OCI-M2 (cell line): Measurements from ENCODE around the gene NR1H4.
"Not testable (repeated sequence)": the region's sequence is repeated elsewhere in the genome, so short reads cannot be mapped to it uniquely, and the experiment has no call there.

Experiments
- DNase-seq: peaks from one replicate; lab custom pipeline; 2025; ENCODE audit not compliant: unreplicated experiment; lab: John Stamatoyannopoulos, UW

Gene NR1H4

GRCh38 chr12:100473716-100474150, at the start of gene NR1H4:
TSS of gene NR1H4 (plus strand) at chr12:100473866. CDS start at chr12:100493324, 19,458 bp downstream.
- DNase-seq = no peak

DNA sequence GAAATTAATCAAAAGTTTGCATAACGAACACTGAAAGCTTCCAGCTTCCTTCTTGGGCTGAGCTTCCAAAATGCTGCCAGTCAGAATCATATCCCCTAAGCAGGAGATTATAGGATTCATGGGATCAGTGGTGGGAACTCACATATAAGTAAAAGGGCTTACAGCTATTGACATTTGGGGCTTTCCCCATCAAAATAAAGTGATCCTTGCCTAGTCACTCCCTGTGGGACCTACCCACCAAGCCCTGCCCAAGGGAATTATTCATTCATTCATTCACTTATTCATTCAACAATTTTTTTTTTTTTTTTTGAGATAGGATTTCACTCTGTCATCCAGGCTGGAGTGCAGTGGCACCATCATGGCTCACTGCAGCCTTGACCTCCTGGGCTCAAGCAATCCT, 47.5 kb upstream of the NR1H4 start:
- DNase-seq = no peak

DNA sequence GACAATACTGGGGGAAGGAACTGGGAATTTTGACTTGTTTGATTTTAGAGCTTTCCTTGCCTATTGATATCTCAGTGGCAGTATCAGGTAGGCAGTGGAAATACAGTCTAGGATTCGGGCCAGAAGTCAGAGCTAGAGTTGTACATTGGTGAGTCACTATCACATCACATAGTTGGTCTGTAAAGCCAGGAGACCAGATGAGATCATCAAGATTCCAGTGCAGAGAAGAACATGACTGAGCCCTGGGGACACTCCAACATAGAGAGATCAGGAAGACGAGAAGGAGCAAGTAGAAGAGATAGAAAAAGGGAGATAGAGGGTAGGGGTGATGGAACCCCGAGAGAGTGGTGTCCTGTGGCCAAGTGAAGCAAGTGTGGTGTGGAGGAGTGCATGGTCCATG, 46.6 kb upstream of the NR1H4 start:
- no peak for DNase-seq

DNA sequence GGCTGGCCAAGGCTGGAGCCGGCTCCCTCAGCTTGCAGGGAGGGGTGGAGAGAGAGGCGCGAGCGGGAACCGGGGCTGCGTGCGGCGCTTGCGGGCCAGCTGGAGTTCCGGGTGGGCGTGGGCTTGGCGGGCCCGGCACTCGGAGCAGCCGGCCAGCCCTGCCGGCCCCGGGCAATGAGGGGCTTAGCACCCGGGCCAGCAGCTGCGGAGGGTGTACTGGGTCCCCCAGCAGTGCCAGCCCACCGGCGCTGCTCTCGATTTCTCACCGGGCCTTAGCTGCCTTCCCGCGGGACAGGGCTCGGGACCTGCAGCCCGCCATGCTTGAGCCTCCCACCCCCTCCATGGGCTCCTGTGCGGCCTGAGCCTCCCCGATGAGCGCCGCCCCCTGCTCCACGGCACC, 43.4 kb upstream of the NR1H4 start:
- not testable (repeated sequence) for DNase-seq

- no peak for DNase-seq
These were observed 40.0 kb upstream of the NR1H4 start for GRCh38 chr12:100433701-100434100.

GRCh38 chr12:100434177-100434576, 39.5 kb upstream of the NR1H4 start:
- no peak for DNase-seq

GRCh38 chr12:100435957-100436356, 37.7 kb upstream of the NR1H4 start:
- no peak for DNase-seq

DNA sequence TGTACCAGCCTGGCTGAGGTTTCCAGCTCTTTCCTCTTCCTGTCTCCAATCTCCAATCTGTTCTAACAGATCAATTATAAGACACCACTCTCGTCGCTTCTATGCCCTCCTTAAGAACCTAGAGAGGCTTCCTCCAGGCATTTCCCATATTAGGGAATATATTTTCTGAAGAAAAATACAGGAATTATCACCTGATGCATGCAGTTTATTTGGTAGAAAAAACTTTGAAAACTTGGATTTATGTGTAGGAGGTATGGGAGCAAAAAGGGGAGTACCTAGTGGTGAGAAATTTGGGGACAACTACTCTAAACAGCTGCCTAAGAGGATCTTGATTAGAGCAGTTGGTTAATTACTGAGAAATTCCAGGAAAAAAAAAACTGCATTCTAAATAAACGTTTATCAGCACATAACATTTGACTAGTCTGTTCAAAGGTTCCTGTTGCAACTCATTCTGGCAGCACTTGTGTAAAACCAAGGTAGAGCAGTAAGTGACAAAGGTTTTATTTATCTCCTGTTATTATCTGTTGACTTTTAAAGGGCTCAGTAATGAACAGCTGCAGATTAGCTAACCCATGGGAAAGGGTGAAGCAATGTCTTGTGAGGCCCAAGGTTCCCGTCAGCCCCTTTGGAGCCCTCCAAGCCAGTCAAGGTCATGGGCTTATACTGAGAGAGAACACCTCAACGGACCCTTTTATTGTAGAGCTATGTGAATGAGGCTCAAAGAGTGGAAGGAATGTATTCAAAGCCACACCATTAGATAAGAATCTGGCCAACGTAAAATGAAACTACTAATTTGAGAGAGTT, 36.4 kb upstream of the NR1H4 start:
- DNase-seq = no peak

DNA sequence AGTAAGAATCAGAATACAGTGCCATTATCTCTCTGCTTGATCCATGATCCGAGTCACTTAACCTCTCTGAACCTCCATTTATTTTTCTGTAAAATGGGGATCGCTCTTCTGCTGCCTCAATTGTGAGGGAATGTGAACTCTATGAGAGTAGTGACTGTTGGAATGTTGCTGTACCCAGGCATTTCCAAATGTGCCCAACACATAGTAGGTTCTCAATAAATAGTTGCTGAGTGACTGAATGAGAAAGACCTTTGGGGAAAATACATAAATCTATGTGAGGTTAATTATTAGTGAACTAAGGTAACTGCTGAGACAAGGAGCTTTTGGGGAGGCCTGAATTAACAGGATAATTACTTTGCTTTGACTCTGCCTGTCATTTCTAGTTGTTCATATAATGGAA, 33.9 kb upstream of the NR1H4 start:
- no peak for DNase-seq

GRCh38 chr12:100442403-100442802, 31.3 kb upstream of the NR1H4 start:
- DNase-seq = no peak

DNA sequence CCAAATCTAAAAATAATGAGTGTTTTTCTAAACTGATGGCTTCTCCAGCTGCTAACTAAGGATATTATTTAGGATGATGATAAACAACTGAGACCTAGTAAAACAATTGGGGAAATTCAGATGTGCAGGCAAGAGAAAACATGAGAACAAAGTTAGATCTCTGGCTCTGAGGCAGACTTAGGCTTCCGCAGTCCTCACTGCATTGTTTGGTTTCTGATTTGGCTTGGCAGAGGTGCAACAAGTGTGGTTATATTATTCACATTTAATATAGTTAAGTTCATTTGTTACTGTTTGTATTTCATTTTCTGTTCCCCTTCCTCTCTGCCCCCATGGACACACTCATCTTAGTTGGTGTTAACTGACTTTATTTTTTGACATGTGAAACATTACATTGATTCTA, 30.2 kb upstream of the NR1H4 start:
- no peak for DNase-seq

- no peak for DNase-seq
These were observed 28.6 kb upstream of the NR1H4 start for GRCh38 chr12:100445081-100445481.

- no peak for DNase-seq
These were observed 26.3 kb upstream of the NR1H4 start for GRCh38 chr12:100447381-100447780.

- no peak for DNase-seq
These were observed 25.0 kb upstream of the NR1H4 start for GRCh38 chr12:100448656-100449055.

- no peak for DNase-seq
These were observed 22.9 kb upstream of the NR1H4 start for GRCh38 chr12:100450735-100451134.

- DNase-seq = no peak
These were observed 19.7 kb upstream of the NR1H4 start for GRCh38 chr12:100453951-100454350.

GRCh38 chr12:100455896-100456295, 17.8 kb upstream of the NR1H4 start:
- DNase-seq = no peak

DNA sequence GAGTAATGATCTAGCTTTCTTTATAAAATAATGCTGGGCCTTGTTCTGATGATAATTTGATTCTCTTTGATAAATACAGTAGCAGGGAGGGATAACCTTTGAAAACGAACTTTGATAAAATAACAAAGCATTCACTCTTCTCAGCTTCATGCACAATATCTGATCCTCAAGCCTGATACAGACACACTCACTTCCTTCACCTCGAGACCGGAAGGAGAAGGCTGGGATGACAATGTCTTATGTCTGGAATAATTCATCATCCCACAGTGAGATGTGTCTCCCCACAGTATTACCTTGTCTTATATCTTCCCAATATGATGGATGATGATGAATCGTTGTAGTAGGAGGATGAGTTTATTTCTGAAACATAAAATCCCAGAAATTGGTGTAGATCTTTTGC, 15.5 kb upstream of the NR1H4 start:
- no peak for DNase-seq

- DNase-seq = no peak
These were observed 13.0 kb upstream of the NR1H4 start for GRCh38 chr12:100460702-100461101.

DNA sequence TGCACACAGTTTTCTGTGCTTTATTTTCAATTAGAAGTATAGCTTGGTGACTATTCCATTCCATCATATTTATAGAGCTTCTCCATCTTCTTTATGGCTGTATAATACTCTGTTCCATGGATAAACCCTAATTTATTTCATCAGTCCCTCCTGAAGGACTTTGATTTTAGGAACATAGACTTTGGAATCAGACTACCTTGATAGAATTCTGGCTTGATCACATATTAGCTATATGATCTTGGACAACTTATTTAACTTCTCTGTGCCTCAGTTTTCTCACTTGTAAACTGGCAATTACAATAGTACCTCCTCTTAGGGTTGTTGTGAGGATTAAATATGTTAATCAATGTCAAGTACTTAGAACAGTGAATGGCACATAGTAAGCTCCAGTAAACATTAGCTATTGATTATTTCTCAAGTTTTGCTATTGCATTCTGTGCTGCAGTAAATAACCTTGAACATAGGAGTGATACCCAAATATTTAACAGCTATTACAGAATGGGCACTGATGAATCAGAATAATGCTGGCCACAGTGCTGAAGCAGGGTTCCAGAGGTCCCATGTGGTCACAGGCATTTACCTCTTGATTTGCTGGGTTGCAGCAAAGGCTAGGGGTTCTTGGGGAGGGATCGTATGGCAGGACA, 12.2 kb upstream of the NR1H4 start:
- DNase-seq = no peak

GRCh38 chr12:100463661-100464060, 10.0 kb upstream of the NR1H4 start:
- DNase-seq = no peak

GRCh38 chr12:100464529-100464928, 9.1 kb upstream of the NR1H4 start:
- no peak for DNase-seq

DNA sequence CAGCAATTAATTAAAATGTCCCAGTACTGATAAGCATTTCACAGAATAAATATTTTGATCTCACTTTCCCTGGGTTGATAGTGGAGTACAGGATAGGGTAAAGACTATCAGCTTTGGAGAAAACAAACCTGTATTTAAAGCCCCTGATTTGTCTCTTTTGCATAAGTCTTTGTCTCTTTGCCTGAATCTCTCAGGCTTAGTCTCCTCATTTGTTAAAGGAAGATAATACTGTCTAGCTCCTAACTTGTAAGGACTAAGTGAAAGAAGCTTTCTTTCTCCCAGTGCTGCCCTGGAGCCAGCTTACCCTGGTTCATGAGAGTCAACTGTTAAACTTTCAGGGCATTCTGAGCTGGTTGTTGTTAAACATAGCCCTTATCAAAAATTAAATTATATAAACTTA, 5.5 kb upstream of the NR1H4 start:
- no peak for DNase-seq
